HG02870 (cell line): ENCODE measurements around the gene TAF10.
A peak's percentile ranks its signal among the peaks of the same experiment; 100 is the strongest.

Source experiments
- ATAC-seq: cut with Tn5 transposase; IDR thresholded peaks from one replicate; pipeline ENCODE4 v1.9.1; 2021; ENCODE audit warnings: mild to moderate bottlenecking, moderate library complexity; ENCODE audit not compliant: unreplicated experiment

TAF10 gene

DNA sequence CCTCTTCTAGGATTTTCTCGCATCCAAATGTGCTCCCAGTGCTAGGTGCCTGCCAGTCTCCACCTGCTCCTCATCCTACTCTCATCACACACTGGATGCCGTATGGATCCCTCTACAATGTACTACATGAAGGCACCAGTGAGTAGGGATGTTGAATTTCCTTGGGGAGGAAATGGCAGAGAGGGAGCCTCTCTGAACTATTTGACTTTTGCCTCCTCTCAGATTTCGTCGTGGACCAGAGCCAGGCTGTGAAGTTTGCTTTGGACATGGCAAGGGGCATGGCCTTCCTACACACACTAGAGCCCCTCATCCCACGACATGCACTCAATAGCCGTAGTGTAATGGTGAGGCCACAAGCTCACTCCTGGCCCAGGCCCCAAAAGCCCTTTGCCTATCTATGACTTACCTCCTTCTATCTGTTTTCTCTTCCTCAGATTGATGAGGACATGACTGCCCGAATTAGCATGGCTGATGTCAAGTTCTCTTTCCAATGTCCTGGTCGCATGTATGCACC lies 2.5 kb downstream of the TAF10 start:
- no peak for ATAC-seq

DNA sequence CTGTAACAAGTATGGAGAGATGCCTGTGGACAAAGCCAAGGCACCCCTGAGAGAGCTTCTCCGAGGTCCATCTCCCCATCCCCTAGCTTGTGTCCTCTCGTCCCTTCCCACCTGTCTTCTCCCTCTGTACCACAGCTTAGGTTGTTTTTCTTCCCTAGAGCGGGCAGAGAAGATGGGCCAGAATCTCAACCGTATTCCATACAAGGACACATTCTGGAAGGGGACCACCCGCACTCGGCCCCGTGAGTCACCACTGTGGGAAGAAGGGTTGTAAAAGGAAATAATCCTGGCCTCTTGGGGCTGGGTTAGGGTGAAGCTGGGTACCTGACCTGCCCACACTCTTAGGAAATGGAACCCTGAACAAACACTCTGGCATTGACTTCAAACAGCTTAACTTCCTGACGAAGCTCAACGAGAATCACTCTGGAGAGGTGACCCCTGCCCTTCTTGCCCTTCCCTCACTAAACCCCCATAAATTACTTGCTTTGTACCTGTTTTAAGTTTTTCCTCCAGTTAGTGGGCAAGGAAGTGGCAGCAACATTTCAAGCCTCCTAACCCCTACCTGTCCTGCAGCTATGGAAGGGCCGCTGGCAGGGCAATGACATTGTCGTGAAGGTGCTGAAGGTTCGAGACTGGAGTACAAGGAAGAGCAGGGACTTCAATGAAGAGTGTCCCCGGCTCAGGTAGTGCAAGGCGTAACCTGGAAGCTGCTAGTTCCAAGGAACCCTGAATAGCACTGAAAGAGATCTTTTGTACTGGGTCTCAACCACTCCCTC lies 3.1 kb downstream of the TAF10 start:
- ATAC-seq: no peak

DNA sequence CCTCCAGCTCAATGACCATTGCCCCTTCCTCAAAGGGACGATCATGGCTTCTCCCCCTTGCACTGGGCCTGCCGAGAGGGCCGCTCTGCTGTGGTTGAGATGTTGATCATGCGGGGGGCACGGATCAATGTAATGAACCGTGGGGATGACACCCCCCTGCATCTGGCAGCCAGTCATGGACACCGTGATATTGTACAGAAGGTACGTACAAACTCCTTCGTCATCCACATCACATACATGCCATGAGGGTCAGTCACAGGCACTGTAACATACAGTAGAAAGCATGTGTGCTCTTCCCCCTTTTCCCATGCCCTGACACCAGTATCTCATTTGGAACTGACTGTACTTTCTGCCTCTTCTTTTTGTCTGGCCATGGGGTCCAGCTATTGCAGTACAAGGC lies 4.0 kb downstream of the TAF10 start:
- ATAC-seq: no peak

DNA sequence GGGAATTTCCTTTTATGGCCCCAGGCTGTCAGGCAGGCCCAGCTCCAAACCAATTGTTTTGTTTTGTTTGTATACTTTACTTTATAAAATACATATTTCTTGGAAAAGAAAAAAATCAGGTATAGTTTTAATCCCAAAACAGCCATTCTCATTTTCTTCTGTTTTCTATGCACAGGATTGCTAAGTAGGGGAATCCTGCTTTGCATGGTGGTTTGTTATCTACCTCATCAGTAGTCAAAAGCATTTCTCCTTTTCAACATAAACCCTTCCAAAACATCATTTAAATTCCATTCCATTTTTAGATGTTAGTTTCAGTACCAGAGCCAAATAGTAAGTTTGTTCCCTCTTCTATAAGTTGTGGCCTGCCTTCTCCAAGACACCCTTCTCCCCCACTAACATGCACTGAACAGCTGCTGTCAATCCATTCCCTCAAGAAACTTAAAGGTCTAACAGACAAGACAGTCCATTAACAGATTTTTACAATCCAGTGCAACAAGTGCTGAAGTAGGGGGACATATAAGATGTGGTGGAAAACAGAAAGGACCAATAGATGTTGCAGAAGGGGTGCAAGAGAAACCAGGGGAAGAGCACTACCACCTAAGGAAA lies 4.7 kb downstream of the TAF10 start:
- no peak for ATAC-seq

DNA sequence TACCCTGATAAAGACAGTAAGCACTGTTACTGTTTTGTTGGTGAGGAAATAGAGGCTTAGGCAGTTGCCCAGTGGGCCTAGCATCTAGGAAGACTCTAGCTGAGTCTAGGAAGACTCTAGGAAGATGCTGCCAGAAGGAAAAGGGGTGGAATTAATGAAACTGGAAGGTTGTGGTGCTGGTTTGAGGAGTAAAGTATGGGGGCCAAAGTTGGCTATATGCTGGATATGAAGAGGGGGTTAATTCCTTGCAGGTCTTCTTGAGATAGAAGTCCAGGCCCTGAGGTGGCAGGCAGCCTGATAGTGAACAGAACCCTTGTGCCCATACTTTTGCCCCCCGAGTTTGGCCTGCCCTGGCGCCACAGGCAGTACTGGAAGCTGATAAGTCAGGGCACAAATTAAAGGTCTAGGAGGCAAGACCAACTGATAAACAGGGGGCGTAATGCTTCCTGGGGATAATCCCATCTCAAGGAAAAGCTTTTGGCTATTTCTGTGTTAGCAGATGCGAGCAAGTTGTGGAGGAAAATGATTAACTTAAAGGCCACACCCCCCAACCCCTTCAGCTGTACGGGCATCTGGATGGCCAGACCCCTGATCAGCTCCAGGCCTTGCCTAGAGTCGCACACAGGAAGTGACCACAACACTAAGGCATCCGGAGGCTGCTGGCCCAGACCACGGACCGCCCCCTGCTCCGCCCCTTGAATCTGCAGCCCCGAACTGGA lies 5.4 kb downstream of the TAF10 start:
- peak; percentile 36 for ATAC-seq

DNA sequence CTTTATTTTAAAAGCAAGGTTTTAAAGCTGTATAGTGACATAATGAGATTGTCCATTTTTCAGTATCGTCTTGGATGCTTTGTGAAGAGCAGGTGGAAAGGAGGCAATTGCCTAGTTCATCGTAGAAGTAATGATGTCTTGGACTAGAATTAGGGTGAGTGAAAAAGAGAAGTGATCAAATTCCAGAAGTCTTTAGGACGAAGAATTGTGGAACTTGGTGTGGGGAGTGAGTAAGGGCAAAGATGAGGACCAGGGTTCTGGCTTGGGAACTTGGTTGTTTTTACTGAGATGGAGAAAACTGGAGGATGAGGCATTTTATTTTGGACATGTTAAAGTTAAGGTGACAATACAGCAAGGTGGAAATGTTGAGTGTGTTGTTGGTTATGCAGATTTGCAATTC lies 7.2 kb downstream of the TAF10 start:
- ATAC-seq: no peak

DNA sequence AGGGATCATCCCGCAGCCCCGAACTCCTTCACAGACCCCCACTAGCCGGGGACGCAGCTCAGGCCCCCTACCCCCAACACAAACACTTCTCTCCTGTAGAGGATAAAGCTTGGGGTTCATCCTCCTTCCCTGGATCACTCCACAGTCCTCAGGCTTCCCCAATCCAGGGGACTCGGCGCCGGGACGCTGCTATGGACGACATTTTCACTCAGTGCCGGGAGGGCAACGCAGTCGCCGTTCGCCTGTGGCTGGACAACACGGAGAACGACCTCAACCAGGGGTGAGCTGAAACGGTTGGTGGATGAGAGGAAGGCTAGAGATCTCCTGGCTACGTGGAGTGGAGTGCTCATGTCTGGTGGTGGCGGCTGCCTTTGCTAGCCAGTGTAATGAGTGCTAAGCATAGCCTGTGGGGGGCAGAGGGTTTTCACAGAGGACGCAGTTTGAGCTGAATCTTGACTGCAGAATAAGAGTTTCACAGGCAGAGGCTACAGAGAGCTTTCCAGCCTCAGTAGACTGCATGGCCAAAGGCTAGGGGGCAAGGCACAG lies 7.9 kb downstream of the TAF10 start:
- peak; percentile 39 for ATAC-seq

DNA sequence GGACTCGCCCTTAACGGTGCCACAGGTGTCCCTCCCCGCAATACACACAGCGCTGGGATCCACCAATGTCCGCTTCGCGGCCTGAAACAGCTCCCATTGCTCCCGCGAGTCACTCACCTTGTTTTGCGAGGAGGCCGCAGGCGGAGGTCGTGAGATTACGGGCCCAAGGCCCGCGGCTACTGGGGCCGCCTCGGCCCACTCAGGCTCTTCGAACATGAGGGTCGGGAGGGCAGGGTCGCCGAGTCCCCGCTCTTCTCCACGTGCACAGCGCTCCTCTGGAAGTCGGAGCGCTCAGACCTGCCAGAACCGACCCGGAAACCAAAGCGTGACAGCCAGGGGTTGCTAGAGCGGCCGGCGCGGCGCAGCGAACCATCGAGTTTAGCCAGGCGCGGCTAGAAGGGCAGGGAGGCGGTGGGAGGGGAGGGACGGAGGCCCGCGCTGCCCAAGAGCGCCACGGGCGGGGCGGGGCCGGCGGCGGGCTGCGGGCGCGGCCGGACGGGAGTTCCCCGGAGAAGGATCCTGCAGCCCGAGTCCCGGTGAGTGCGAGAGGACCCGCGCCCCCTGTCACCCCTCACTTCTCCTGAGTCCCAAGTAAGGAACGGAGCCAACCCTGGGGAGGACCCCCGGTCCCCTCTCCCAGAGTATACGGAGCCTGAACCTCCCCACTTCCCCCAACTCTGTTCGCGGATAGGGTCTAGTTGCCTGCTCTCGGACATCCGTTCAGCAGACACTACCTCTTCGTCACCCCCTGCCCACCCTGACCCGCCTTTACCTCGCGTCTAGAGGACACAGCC lies 8.5 kb downstream of the TAF10 start, which contains the start of the genes ILK and RRP8:
TSS of gene ILK (plus strand) at position 488 of the 794 bp plus-strand sequence. CDS start 498 bp downstream, outside the sequence.
TSS of gene RRP8 (minus strand) at position 330 of the 794 bp plus-strand sequence. CDS start at position 216, 114 bp downstream.
- peak; percentile 67 for ATAC-seq

DNA sequence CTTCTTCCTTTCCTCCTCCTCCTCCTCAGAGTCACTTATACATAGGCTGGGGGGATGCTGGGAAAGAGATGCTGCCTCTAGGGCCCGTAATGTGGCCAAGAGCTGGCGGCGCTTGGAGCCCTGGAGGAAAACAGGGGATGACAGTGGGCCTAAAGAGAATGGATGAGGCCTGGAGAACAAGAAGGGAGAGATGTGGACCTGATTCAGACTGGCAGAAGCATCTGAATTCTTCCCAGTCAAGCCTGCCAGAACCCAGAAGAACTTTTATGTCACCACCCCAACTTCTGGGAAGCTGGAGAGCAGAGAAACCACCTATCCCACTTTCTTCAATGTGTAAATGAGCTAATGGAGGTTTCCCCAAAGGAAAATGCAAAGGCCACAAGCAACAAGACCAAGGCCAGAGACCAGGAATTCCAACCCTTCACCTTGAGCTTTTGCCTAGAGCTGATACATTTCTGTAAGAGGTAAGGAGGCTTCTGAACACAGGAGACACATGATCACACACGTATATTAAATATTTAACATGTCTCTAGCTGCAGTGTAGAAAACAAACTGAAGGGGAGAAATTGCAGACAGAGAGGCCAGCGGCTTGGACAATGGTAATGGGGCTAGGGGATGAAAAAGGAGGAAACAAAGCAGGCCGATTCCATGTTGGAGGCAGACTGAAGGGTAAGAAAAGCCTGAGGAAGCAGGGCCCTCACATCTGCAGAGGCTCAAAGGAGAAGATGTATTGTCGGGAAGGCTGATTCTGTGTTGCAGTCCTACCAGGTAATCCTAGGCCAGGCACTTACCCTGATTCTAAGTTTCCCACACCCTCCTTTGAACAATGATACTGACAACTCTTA lies 9.7 kb downstream of the TAF10 start:
- no peak for ATAC-seq

DNA sequence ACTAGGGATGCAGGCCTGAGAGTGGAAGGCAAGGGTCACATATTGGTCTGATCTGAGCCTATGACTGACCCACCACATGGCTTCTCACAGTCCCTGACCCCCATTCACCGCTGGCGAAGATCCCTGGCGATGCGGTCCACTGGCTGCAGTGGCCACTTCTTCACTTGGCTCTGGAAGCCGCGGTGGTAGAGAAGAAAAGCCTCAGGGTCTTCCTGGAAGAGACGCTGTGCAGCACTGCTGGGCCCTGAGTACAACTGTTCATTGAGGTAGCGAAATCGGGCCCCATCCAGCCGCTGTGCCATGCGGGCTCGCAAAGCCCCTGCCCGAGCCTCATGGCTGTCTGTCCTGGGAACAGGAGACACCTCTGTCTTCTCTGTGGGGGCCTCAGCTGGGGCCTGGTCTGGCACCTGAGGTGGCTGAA lies 11.0 kb downstream of the TAF10 start:
- no peak for ATAC-seq

DNA sequence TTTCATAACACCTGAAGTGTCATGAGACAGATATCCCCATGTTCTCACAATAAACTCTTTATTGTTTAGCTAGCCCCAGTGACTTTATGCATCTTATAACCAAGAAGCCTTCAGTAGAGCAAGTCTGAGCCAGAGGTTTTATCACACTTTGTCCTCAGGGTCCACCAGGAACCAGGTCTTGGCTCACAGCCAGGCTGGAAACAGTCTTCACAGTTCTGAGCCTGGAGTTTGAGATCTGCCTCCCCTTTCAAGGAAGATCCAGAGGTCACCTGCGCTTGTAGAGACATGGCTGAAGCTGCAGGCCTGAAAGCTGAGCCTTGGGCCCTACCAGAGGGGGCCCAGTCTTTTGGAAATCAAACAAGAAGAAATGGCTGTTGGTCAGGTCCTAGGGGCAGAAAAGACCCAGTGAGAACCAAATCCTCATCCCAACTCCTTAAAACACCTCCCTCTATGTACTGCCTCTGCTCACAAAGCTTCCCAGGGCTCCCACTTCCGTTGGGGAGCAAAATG lies 12.1 kb downstream of the TAF10 start:
- no peak for ATAC-seq

DNA sequence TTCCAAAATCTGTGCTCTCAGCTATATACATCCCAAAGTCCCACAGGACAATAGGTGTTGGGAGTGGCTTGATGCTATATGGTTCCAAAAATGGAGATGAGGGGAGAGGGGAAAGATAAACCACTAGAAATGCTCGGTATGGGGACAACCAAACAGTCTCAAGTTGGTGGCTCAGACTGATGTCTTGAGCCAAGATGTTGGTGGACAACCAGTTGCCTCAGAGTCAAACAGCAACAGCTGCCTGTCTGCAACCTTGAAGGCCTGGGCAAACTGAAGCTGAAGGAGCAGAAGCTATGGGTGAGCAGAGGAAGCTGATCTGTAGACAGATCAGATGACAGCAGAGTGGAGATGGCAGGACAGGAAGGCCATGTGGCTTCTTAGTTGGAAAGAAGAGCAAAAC lies 12.6 kb downstream of the TAF10 start:
- no peak for ATAC-seq

DNA sequence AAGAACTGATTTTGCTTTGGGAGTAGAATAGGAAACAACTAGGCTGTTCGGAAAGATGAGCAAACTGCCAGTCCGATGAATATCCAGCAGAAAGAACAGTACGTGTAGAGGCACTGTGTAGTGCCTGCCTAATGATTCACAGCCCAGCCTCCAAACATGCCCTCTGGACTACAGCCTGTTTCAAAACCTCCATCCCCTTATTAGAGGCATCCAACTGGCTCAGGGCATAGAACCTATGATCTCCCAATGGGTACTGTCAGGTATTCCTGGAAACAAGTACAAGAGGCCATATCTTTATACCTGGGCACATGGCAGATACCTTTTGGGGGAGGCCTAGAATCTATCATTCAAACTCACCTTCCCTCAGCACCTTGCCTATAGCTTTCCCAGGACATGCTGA lies 13.5 kb downstream of the TAF10 start:
- no peak for ATAC-seq

DNA sequence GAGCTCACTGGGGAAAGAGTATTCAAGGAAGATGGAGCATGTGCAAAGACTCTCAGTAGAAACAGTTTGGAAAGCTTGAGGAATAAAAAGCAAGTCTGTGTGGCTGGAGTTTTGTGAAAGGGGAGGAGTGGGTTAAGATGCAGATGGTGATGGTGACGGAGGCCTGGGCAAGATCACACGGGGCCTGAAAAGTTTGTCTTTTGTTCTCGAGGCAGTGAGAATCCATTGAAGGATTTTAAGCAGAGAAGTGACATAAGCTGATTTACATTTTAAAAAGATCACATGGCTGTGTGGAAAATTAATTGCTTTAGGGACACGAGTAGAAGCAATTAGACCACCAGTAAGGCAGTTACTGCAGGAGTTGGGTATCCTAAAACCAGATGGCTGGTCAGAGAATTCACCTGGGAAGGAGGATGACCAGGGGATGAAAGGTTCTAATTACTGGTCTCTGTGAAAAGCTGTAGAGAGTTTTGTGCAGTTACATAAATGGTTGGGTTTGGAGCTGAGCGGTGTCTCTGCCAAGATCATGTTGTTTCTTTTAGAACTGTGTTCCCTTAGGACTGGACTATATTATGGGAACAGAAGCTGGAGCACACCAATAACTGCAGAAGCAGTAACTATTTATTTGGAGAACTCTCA lies 15.7 kb downstream of the TAF10 start:
- ATAC-seq: no peak

DNA sequence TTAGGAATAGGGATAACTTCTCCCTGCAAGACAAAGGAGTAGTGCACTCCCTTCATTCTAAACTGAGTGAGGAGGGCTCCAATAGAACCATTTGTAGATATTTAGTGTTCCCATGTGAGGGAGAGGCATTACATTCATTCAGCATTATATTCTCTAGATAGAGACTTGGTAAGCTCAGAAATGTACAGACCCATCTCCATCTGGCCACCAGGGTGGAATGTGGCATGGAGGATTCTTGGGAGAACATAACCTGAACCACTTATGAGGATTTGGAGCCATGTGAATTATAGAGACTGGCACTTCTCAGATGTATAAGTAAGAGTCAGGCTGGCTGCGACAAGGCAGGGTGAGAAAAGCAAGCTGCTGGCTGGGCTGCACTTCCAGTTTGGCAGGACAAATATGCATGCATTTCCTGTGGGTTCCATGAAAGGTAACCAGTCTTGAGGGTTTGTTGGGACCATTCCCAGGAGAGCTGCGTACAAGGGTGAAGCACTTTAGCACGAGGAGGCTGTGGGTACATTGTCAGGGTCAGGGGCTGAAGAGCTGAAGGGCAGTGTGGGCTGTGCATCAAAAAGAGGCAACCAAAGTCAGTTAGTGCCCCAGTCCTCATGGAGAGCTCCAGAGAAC lies 17.8 kb downstream of the TAF10 start:
- ATAC-seq: no peak

DNA sequence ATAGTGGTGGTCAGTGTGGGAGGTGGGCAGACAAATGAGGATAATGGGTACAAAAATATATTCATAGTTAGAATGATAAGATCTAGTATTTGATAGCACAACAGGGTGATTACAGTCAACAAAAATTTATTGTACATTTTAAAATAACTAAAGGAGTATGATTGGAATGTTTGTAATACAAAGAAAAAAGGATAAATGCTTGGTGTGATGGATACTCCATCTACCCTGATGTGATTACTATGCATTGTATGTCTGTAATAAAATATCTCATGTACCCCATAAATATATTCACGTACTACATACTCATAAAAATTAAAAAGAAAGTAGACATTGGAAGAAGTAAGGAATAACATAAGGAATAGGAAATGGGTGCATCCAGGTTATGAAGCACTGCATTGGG lies 24.0 kb downstream of the TAF10 start:
- no peak for ATAC-seq

DNA sequence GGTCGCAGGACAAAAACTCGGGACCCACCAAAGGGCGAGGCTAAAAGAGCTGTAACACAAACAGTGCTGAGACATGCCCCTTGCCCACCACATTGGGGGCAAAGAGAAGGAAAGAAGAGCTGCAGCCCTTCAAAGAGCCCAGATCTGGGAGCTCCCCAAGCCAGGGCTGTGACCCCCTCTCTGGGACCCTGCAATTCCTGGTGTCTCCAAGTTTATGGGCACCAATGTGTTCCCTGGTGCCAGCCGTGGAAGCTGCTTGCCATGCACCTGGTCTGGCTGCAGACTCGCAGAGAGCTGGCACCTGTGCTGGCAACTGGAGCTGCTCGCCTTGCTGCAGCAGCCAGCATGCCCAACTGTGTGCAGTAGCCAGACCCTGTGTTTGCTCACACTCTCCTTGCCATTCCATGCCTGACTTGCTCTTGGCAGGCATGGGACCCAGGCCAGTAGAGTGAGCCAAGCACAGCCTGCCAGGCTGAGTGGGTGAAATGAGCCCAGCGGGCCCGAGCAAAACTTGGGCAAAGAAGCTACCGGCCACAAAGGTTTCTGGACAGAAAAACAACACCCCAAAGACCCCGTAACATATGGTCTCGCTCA lies 24.6 kb downstream of the TAF10 start:
- no peak for ATAC-seq
